Stimulated activated CD4-positive, alpha-beta T cell treated with anti-CD3 and anti-CD28 coated beads, Interleukin-4, amount 100 ng/mL, for 48 hours (primary cell): ENCODE measurements around the gene LSS.
"Not testable (repeated sequence)": the region's sequence is repeated elsewhere in the genome, so short reads cannot be mapped to it uniquely, and the experiment has no call there.

Source experiments
- DNase-seq, 2 donors: peaks; one replicate each; pipeline ENCODE4 v3.0.0-alpha.2; 2020; ENCODE audit warnings: low read depth in 2 of 2

LSS gene

GRCh38 chr21:46152927-46153246 is 75.7 kb downstream of the LSS start:
- DNase-seq = no peak

GRCh38 chr21:46151989-46152926 is 76.3 kb downstream of the LSS start:
- no peak for DNase-seq

- DNase-seq = no peak
Observed at GRCh38 chr21:46151261-46151988, 77.1 kb downstream of the LSS start.

- no peak for DNase-seq
Observed at GRCh38 chr21:46150491-46151121, 78.0 kb downstream of the LSS start.

GRCh38 chr21:46150073-46150472 is 78.5 kb downstream of the LSS start:
- DNase-seq = no peak

GRCh38 chr21:46149205-46149901 is 79.2 kb downstream of the LSS start:
- no peak for DNase-seq

- no peak for DNase-seq
Observed at GRCh38 chr21:46148106-46148505, 80.5 kb downstream of the LSS start.

- DNase-seq = peak; percentile 31 to 39
Observed at GRCh38 chr21:46147429-46147828, 81.1 kb downstream of the LSS start.

- DNase-seq = no peak
Observed at GRCh38 chr21:46146856-46147255, 81.7 kb downstream of the LSS start.

GRCh38 chr21:46145840-46146691 is 82.5 kb downstream of the LSS start:
- no peak for DNase-seq

GRCh38 chr21:46145159-46145839 is 83.3 kb downstream of the LSS start:
- DNase-seq = no peak

- DNase-seq = no peak
Observed at GRCh38 chr21:46144464-46145070, 84.0 kb downstream of the LSS start.

GRCh38 chr21:46142582-46143473 is 85.7 kb downstream of the LSS start:
- DNase-seq = no peak

GRCh38 chr21:46141767-46142581 is 86.6 kb downstream of the LSS start:
- DNase-seq = no peak

GRCh38 chr21:46140352-46141003 is 88.1 kb downstream of the LSS start:
- not testable (repeated sequence) for DNase-seq

GRCh38 chr21:46139686-46140085 is 88.9 kb downstream of the LSS start:
- DNase-seq = no peak

GRCh38 chr21:46138383-46138970 is 90.1 kb downstream of the LSS start:
- no peak for DNase-seq
